SK-N-SH (cell line): ENCODE measurements around the gene LPAR1. TPM values are rescaled to one million over a fixed set of nuclear protein-coding genes. Genes with fewer than 3 reads are reported as not detected.

Experiments
- CTCF ChIA-PET: fragments of 300-600, 350-600 bp; formaldehyde crosslinking; extraction: SDS; loops from one replicate; lab custom pipeline; 2021; lab: Yijun Ruan, JAX
- POLR2A ChIA-PET: fragments of 350-600 bp; sonication (Branson Sonifier 250); formaldehyde crosslinking; extraction: SDS; loops from one replicate; lab custom pipeline; 2020; ENCODE audit warnings: antibody characterized with exemption, inconsistent platforms; lab: Yijun Ruan, JAX
- DNase-seq: peaks from one replicate; pipeline ENCODE4 v3.0.0; 2012
- H2AFZ ChIP-seq: fragments of 200-600 bp; sonication (generic); 2 replicates; pipeline ENCODE4 v1.8.1; 2016; ENCODE audit warnings: antibody characterized with exemption, mild to moderate bottlenecking, low read depth
- H3F3A ChIP-seq: fragments of 200-600 bp; sonication (generic); replicated peaks from 2 replicates; pipeline ENCODE3; 2016; ENCODE audit warnings: antibody characterized with exemption, mild to moderate bottlenecking; ENCODE audit not compliant: insufficient read depth
- H3K27ac ChIP-seq, 2 experiments: fragments of 200-500 bp in 1 of 2; fragments of 200-600 bp in 1 of 2; sonication (Bioruptor generic) in 1 of 2; sonication (generic), shearing (Covaris generic) in 1 of 2; 2 replicates each; pipeline versions ENCODE4 v1.5.1 to v1.6.1; 2014 to 2016; ENCODE audit warnings: low read depth in 2 of 2, inconsistent platforms in 1 of 2, low read length in 1 of 2, mild to moderate bottlenecking in 1 of 2, mixed read lengths in 1 of 2
- H3K27me3 ChIP-seq: fragments of 200-600 bp; sonication (generic), shearing (Covaris generic); 2 replicates; pipeline ENCODE4 v1.6.1; 2016; ENCODE audit warnings: mixed run types; ENCODE audit not compliant: insufficient read depth
- H3K36me3 ChIP-seq, 2 experiments: fragments of 200-500 bp in 1 of 2; fragments of 200-600 bp in 1 of 2; sonication (Bioruptor generic) in 1 of 2; sonication (generic) in 1 of 2; replicated peaks in 1 of 2; 2 replicates each; pipeline versions ENCODE3 to v1.5.1; 2014 to 2016; ENCODE audit warnings: low read length in 1 of 2, mild to moderate bottlenecking in 1 of 2; ENCODE audit not compliant: insufficient read depth in 2 of 2, control insufficient read depth in 1 of 2
- H3K4me1 ChIP-seq, 2 experiments: fragments of 200-500 bp in 1 of 2; fragments of 200-600 bp in 1 of 2; sonication (Bioruptor generic) in 1 of 2; sonication (generic), shearing (Covaris generic) in 1 of 2; 2 replicates each; pipeline versions ENCODE4 v1.5.1 to v1.6.1; 2014 to 2016; ENCODE audit warnings: low read depth in 1 of 2, low read length in 1 of 2, mixed run types in 1 of 2; ENCODE audit not compliant: insufficient read depth in 2 of 2, control insufficient read depth in 1 of 2
- H3K4me2 ChIP-seq: fragments of 200-600 bp; sonication (generic), shearing (Covaris generic); 2 replicates; pipeline ENCODE4 v1.6.1; 2017; ENCODE audit warnings: mixed run types
- H3K4me3 ChIP-seq, 2 experiments: fragments of 200-500 bp in 1 of 2; fragments of 200-600 bp in 1 of 2; sonication (Bioruptor generic) in 1 of 2; sonication (generic), shearing (Covaris generic) in 1 of 2; 2 replicates each; pipeline versions ENCODE4 v1.5.1 to v1.8.1; 2014 to 2016; ENCODE audit warnings: low read depth in 2 of 2, inconsistent platforms in 1 of 2, low read length in 1 of 2, mild to moderate bottlenecking in 1 of 2, mixed read lengths in 1 of 2, moderate library complexity in 1 of 2
- H3K79me2 ChIP-seq: fragments of 200-600 bp; sonication (generic); 2 replicates; pipeline ENCODE4 v1.8.1; 2017; ENCODE audit warnings: mild to moderate bottlenecking; ENCODE audit not compliant: insufficient read depth
- H3K9ac ChIP-seq: fragments of 200-600 bp; sonication (generic); 2 replicates; pipeline ENCODE4 v1.6.1; 2017; ENCODE audit warnings: mixed run types
- H3K9me2 ChIP-seq: fragments of 200-600 bp; sonication (generic); 2 replicates; pipeline ENCODE4 v1.6.1; 2017; ENCODE audit warnings: mixed run types
- H3K9me3 ChIP-seq: fragments of 200-600 bp; sonication (generic); 2 replicates; pipeline ENCODE4 v1.6.1; 2017; ENCODE audit warnings: mixed run types, mild to moderate bottlenecking, moderate library complexity
- H4K20me1 ChIP-seq: fragments of 200-600 bp; sonication (generic); 2 replicates; pipeline ENCODE4 v1.6.1; 2017; ENCODE audit warnings: mild to moderate bottlenecking, mixed run types; ENCODE audit not compliant: insufficient read depth
- ELF1 ChIP-seq: IDR thresholded peaks from 2 replicates; pipeline ENCODE4 v1.4.0; 2012
- EP300 ChIP-seq, 2 experiments: IDR thresholded peaks; 2 replicates each; pipeline versions ENCODE4 v1.4.0 to v1.6.1; 2012; ENCODE audit warnings: borderline replicate concordance in 1 of 2, low read depth in 1 of 2, low read length in 1 of 2
- FOXJ3 ChIP-seq: sonication (generic); formaldehyde crosslinking; IDR thresholded peaks from 2 replicates; pipeline ENCODE4 v1.5.1; 2020; ENCODE audit warnings: mild to moderate bottlenecking, missing genetic modification reagents
- JUND ChIP-seq: IDR thresholded peaks from 2 replicates; pipeline ENCODE4 v1.4.0; 2012
- MEF2A ChIP-seq: IDR thresholded peaks from 2 replicates; pipeline ENCODE4 v1.4.0; 2012; ENCODE audit warnings: low read depth, borderline replicate concordance
- MXI1 ChIP-seq: IDR thresholded peaks from 2 replicates; pipeline ENCODE4 v1.6.1; 2012; ENCODE audit warnings: mild to moderate bottlenecking, low read depth, low read length, improper control_type of control experiment
- PBX3 ChIP-seq: IDR thresholded peaks from 2 replicates; pipeline ENCODE4; 2012
- RAD21 ChIP-seq: IDR thresholded peaks from 2 replicates; pipeline ENCODE4 v1.6.1; 2012; ENCODE audit warnings: mild to moderate bottlenecking, low read length
- RCOR1 ChIP-seq: fragments of 150-350 bp; IDR thresholded peaks from 2 replicates; pipeline ENCODE4 v1.6.1; 2017; ENCODE audit warnings: antibody characterized with exemption, low read length
- TAF1 ChIP-seq: IDR thresholded peaks from 2 replicates; pipeline ENCODE4 v1.6.1; 2012; ENCODE audit warnings: low read depth, mild to moderate bottlenecking, low read length, moderate library complexity, borderline replicate concordance
- USF2 ChIP-seq: fragments of 150-350 bp; IDR thresholded peaks from 2 replicates; pipeline ENCODE4 v1.6.1; 2017; ENCODE audit warnings: antibody characterized with exemption, low read length, low read depth, borderline replicate concordance
- WGBS: methylation state at CpG from one replicate; pipeline ENCODE4 v1.1.6; 2017; ENCODE audit warnings: low lambda C conversion rate; 5-methylcytosine and 5-hydroxymethylcytosine counted together
- polyA plus RNA-seq, 3 experiments: library from polyadenylated mRNA; depleted of rRNA; stranded (reverse); fragments of >200 nt; gene quantifications; 2 replicates each; pipeline ENCODE4 v1.2.3, GENCODE V29; 2012

LPAR1 gene
- polyA plus RNA-seq, 1 of the 3 experiments (the other 2 are of a cell fraction) = 9.4 TPM

DNA sequence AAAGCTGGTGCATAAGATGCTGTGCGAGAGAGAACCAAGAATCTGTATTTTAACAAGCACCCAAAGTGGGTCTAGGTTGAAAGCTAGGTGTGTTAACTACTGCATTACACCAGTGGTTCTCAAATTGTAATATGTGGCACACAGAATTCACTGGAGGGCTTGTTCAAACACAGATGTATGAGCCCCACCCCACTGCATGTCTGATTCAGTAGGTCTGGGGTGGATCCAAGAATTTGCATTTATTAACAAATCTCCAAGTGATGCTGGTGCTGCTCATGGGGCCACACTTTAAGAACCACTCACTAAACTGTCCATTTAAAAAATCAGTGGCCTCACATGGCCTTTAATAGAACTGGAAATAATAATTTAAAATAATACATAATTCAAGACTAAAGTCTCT lies 40.4 kb downstream of the LPAR1 start:
- Histone ChIP-seq H3F3A (no peaks in the 10 kb centered on the region), H3K9me2 (no peaks in the 10 kb centered on the region), H3K4me2 (no peak overlapping the region), H2AFZ (no peak overlapping the region), H4K20me1 (no peaks in the 10 kb centered on the region), H3K4me1 (peaks cover 0 to 16% of the 10 kb centered on the region in 2 experiments; a peak in 2 of 4 replicates), H3K9ac (no peak overlapping the region)
- 100% methylated on average over 1 of the region's 1 CpG for WGBS
- POLR2A ChIA-PET = no interaction called here
- CTCF ChIA-PET = no interaction called here
- TF ChIP-seq RAD21 = no peak
- TF ChIP-seq USF2 = no peak
- TF ChIP-seq EP300 (IDR thresholded peaks at IDR 0.05; ENCODE audit: borderline replicate concordance in 1 of 2, low read depth in 1 of 2, low read length in 1 of 2) = no peak
- no peak for TF ChIP-seq JUND
- no peak for TF ChIP-seq RCOR1
- TF ChIP-seq TAF1 = no peak
- TF ChIP-seq MXI1 = no peak
- TF ChIP-seq PBX3 = no peak
- no peak for TF ChIP-seq FOXJ3
- TF ChIP-seq, all 33 proteins: peak for 0
- Histone ChIP-seq H3K36me3 (no peaks in the 10 kb centered on the region), H3K4me3 (no peak overlapping the region), H3K79me2 (no peaks in the 10 kb centered on the region), H3K9me3 (no peaks in the 10 kb centered on the region), H3K27ac (no peak overlapping the region), H3K27me3 (no peaks in the 10 kb centered on the region)
- no peak for DNase-seq

DNA sequence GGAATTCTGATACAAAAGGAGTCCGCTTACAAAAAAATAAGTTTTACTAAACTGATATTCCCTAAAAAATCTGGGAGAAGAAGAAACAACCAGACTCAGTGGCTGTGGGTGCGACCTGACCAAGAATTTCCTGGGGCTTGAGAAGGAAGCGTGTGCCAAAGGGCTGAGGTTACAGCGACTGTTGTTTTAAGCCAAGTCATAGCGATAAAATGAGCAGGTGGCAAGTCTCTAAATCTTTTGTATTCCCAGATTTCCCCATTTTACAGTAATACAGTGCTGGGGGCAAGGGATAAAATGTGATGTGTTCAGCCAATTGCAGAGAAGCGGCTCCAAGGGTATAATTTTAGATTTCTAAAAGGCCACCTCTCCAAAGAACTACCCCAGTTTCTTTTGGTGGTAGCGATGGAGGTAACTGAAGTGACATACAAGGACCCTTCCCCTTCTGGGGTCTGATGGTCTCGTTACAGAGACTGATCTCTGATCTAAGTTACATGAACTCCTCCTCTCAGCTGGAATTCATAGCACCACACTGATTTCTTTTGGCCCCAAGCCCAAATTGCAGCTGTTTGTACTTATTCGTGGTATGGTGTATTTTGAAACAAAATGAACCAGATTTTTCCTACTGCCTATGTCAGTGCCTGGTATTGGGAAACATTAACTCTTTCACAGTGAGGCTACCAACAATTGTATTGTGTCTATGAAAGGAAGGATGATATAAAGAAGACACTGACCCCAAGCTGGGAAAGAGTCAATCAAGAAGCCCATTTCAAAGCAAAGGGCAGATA lies 41.6 kb downstream of the LPAR1 start:
- ChIA-PET CTCF (interaction anchor here (0.6 kb wide), 1 partner anchor 22 kb away, joined by 3 read pairs; no protein-coding TSS in a partner anchor), POLR2A (no interaction called here)
- DNase-seq = no peak
- H3K9ac ChIP-seq = no peak overlapping the region
- no peak overlapping the region for H2AFZ ChIP-seq
- no peaks in the 10 kb centered on the region for H3K36me3 ChIP-seq
- no peaks in the 10 kb centered on the region for H3K9me2 ChIP-seq
- H3K4me1 ChIP-seq = peaks cover 0 to 16% of the 10 kb centered on the region in 2 experiments; a peak in 2 of 4 replicates
- no peaks in the 10 kb centered on the region for H3K79me2 ChIP-seq
- WGBS = 83% methylated on average over 9 of the region's 9 CpGs
- H3K4me2 ChIP-seq = no peak overlapping the region
- TF ChIP-seq USF2 (no peak), MEF2A (no peak), ELF1 (no peak)
- no peak overlapping the region for H3K27ac ChIP-seq
- no peaks in the 10 kb centered on the region for H3K9me3 ChIP-seq
- H3K27me3 ChIP-seq = no peaks in the 10 kb centered on the region
- no peaks in the 10 kb centered on the region for H3F3A ChIP-seq
- H4K20me1 ChIP-seq = no peaks in the 10 kb centered on the region
- H3K4me3 ChIP-seq = no peak overlapping the region
